Ovary (tissue), 3 donors: ENCODE data around the gene TFF3.

ENCODE experiments used
- EP300 ChIP-seq: sonication (generic); formaldehyde crosslinking; IDR thresholded peaks from one replicate; pipeline ENCODE4 v1.6.1; 2017; ENCODE audit warnings: antibody characterized with exemption
- POLR2A ChIP-seq: fragments of 450-650 bp; IDR thresholded peaks from one replicate; pipeline ENCODE4 v1.6.1; 2017; ENCODE audit warnings: antibody characterized with exemption, mild to moderate bottlenecking, moderate library complexity
- TF ChIP-seq, protein P1 (sequence below), 3 donors: fragments of 450-650 bp in 2 of 3; fragments of 200-600 bp in 1 of 3; IDR thresholded peaks; one replicate each; pipeline versions ENCODE4 v1.5.1 to v1.8.0; 2016 to 2022; ENCODE audit warnings: antibody characterized with exemption in 3 of 3, mild to moderate bottlenecking in 1 of 3
- donor health status: DM: no; HTN: no; CAD: no.

DNA sequence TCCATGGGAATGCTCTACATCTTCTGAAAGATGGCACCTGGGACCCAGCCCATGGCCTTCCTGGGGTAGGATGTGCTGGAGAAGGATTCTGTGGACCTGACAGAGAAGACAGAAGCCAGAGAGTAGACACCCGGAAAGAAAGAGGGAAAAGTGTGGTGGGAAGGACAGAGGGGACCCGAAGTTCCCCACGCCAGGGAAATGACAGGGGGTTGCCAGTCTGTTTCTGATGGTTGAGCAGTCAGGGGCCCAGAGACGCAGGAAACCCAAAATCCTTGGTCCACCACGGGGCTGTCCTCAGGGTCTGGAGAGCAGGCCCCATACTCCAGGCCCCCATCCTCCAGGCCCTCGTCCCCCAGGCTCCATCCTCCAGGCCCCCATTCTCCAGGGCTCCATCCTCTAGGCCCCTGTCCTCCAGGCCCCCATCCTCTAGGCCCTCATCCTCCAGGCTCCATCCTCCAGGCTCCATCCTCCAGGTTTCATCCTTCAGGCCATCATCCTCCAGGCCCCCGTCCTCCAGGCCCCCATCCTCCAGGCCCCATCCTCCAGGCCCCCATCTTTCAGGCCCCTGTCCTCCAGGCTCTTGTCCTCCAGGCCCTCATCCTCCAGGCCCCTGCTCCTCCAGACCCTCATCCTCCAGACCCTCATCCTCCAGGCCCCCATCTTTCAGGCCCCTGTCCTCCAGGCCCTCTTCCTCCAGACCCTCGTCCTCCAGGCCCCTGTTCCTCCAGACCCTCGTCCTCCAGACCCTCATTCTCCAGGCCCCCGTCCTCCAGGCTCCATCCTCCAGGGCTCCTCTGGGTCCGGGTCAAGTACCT lies 36.6 kb upstream of the TFF3 start:
- TF ChIP-seq POLR2A (no peak), EP300 (no peak)
- TF ChIP-seq, protein P1, sequence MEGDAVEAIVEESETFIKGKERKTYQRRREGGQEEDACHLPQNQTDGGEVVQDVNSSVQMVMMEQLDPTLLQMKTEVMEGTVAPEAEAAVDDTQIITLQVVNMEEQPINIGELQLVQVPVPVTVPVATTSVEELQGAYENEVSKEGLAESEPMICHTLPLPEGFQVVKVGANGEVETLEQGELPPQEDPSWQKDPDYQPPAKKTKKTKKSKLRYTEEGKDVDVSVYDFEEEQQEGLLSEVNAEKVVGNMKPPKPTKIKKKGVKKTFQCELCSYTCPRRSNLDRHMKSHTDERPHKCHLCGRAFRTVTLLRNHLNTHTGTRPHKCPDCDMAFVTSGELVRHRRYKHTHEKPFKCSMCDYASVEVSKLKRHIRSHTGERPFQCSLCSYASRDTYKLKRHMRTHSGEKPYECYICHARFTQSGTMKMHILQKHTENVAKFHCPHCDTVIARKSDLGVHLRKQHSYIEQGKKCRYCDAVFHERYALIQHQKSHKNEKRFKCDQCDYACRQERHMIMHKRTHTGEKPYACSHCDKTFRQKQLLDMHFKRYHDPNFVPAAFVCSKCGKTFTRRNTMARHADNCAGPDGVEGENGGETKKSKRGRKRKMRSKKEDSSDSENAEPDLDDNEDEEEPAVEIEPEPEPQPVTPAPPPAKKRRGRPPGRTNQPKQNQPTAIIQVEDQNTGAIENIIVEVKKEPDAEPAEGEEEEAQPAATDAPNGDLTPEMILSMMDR (IDR thresholded peaks at IDR 0.05): no peak
